ENCODE measurements around the gene CFAP298. TPM values are rescaled to one million over a fixed set of nuclear protein-coding genes. Genes with fewer than 3 reads are reported as not detected.

Gene CFAP298
- total RNA-seq, 2 experiments from 2014 or later = 39.5 to 47.9 TPM

DNA sequence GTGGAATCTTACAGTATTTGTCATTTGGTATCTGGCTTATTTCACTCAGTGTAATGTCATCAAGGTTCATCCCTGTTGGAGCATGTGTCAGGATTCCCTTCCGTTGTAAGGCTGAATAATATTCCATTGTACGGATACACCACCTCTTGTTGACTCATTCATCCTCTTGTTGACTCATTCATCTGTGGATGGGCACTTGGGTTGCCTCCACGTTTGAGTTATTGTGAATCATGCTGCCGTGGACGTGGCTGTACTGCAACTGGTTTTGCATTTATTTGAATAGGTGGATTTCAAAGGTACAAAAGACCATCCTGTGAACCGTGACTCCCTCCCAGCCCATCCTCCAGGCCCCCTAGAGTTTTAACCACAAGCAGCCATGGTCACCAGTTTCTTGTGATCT lies 15.0 kb downstream of the CFAP298 start:
- ChIA-PET POLR2A (no interaction called here), CTCF (interaction anchor here (0.8 to 2.2 kb wide), 2 partner anchors 10 to 194 kb away, joined by 3 to 13 read pairs; no protein-coding TSS in a partner anchor)
- Mint-ChIP-seq H3K9me3 (ENCODE audit: low read depth) (no peaks in the 10 kb centered on the region), H3K36me3 (ENCODE audit: low read depth) (peaks cover 21% of the 10 kb centered on the region), H3K4me1 (peaks cover 12% of the 10 kb centered on the region), H3K27me3 (no peaks in the 10 kb centered on the region), H3K4me3 (no peak overlapping the region), H3K27ac (peak overlapping the region; percentile 71)
- DNase-seq (peak; percentile 39), ATAC-seq (peak; percentile 50)
- intact Hi-C loops (cut with DNase I, micrococcal nuclease) = no loop called here

GRCh38 chr21:32595431-32595830 lies 16.7 kb downstream of the CFAP298 start:
- Mint-ChIP-seq H3K9me3 (ENCODE audit: low read depth) (no peaks in the 10 kb centered on the region), H3K27ac (no peak overlapping the region), H3K36me3 (ENCODE audit: low read depth) (peaks cover 16% of the 10 kb centered on the region), H3K4me1 (peaks cover 12% of the 10 kb centered on the region), H3K27me3 (no peaks in the 10 kb centered on the region), H3K4me3 (no peak overlapping the region)
- CTCF ChIA-PET = interaction anchor here (1.2 to 2.2 kb wide), 3 partner anchors 9 to 193 kb away, joined by 4 to 13 read pairs (median 4); no protein-coding TSS in a partner anchor
- ATAC-seq (no peak), DNase-seq (no peak)
- intact Hi-C loops (cut with DNase I, micrococcal nuclease) = no loop called here
- POLR2A ChIA-PET = no interaction called here

DNA sequence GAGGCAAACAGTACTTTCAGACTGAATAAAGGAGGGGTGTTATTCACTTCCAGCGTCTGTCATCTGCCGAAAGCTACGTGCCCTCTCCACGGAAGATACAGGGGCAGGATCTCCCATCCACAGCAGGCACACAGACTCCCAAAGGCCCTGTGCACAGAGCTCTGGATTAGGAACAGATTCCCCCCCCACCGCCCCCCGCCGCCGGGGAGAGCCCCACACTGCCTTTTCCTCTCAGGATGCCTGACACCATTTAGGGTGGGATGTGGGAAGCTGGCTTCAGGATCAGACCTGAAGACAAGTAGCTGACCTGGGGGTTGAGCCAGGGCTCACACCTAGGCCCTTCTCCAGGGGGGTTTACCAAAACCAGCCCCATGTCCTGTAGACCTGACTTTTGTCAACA lies 18.5 kb downstream of the CFAP298 start:
- peaks cover 12% of the 10 kb centered on the region for H3K4me1 Mint-ChIP-seq
- H3K36me3 Mint-ChIP-seq (ENCODE audit: low read depth) = peaks cover 7% of the 10 kb centered on the region
- no peaks in the 10 kb centered on the region for H3K27me3 Mint-ChIP-seq
- ChIA-PET POLR2A (no interaction called here), CTCF (interaction anchor here (0.8 to 0.9 kb wide), 2 partner anchors 11 to 190 kb away, joined by 3 read pairs; no protein-coding TSS in a partner anchor)
- ATAC-seq = no peak
- H3K9me3 Mint-ChIP-seq (ENCODE audit: low read depth) = no peaks in the 10 kb centered on the region
- DNase-seq = no peak
- intact Hi-C loops (cut with DNase I, micrococcal nuclease) = no loop called here
- H3K27ac Mint-ChIP-seq = no peak overlapping the region
- H3K4me3 Mint-ChIP-seq = no peak overlapping the region

- Mint-ChIP-seq H3K4me1 (peaks cover 12% of the 10 kb centered on the region), H3K9me3 (ENCODE audit: low read depth) (no peaks in the 10 kb centered on the region), H3K36me3 (ENCODE audit: low read depth) (peaks cover 7% of the 10 kb centered on the region), H3K4me3 (no peak overlapping the region), H3K27ac (no peak overlapping the region), H3K27me3 (no peaks in the 10 kb centered on the region)
- no peak for DNase-seq
- no peak for ATAC-seq
- ChIA-PET CTCF (interaction anchor here (0.8 to 0.9 kb wide), 2 partner anchors 12 to 190 kb away, joined by 3 read pairs; no protein-coding TSS in a partner anchor), POLR2A (no interaction called here)
- intact Hi-C loops (cut with DNase I, micrococcal nuclease) = no loop called here
Measured at GRCh38 chr21:32592929-32593502, 19.2 kb downstream of the CFAP298 start.

DNA sequence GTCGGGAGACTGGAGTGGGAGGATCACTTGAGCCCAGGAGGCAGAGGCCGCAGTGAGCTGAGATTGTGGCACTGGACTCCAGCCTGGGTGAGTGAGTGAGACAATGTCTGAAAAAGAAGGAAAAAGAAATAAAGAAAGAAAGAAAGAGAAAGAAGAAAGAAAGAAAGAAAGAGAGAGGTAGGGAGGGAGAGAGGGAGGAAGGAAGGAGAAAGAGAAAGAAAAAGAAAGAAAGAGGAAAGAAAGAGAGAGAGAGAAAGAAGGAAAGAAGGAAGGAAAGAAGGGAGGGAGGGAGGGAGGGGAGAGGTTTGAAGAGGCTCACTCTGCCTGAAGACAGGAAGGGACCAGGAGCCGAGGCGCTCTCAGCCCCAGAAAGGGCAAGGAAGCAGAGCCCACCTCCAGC lies 22.0 kb downstream of the CFAP298 start:
- ChIA-PET CTCF (interaction anchor here (1.2 kb wide), 2 partner anchors 11 to 186 kb away, joined by 5 read pairs; no protein-coding TSS in a partner anchor), POLR2A (no interaction called here)
- no peak overlapping the region for H3K27ac Mint-ChIP-seq
- no peak overlapping the region for H3K4me3 Mint-ChIP-seq
- no peaks in the 10 kb centered on the region for H3K9me3 Mint-ChIP-seq (ENCODE audit: low read depth)
- no peaks in the 10 kb centered on the region for H3K36me3 Mint-ChIP-seq (ENCODE audit: low read depth)
- intact Hi-C loops (cut with DNase I, micrococcal nuclease) = no loop called here
- H3K4me1 Mint-ChIP-seq = no peaks in the 10 kb centered on the region
- H3K27me3 Mint-ChIP-seq = no peaks in the 10 kb centered on the region
- DNase-seq (no peak), ATAC-seq (no peak)

DNA sequence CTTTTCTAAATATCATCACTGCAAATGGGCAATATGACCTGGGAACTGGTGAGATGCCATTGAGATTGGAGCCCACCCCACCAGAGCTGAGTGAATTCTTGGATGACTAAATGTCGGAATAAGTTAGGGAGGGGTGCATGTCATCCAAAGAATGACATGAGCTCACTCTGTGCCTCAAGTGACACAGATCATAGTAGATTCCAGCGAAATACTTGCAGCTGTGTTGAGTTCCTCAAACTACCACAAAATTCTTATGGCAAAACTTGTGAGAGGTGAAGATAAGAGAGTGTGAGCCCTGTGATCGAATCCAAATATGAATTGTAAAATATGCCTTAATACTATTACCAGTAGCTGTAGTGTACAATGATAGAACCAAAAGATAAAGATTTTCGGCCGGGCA lies 24.5 kb downstream of the CFAP298 start:
- Mint-ChIP-seq H3K9me3 (ENCODE audit: low read depth) (no peaks in the 10 kb centered on the region), H3K4me3 (no peak overlapping the region), H3K27ac (no peak overlapping the region), H3K36me3 (ENCODE audit: low read depth) (no peaks in the 10 kb centered on the region), H3K27me3 (no peaks in the 10 kb centered on the region), H3K4me1 (no peaks in the 10 kb centered on the region)
- DNase-seq = no peak
- intact Hi-C loops (cut with DNase I, micrococcal nuclease) = loop anchor here in 1 of 2 experiments (10.0 kb wide), 1 partner anchor 713 kb away; the partner anchor contains the start of gene HUNK
- POLR2A ChIA-PET = no interaction called here
- no peak for ATAC-seq
- CTCF ChIA-PET = interaction anchor here (0.6 to 2.6 kb wide), 3 partner anchors 10 to 68 kb away, joined by 3 to 20 read pairs (median 6); no protein-coding TSS in a partner anchor

GRCh38 chr21:32587120-32587519 lies 25.1 kb downstream of the CFAP298 start:
- no peak for ATAC-seq
- Mint-ChIP-seq H3K4me1 (no peaks in the 10 kb centered on the region), H3K27ac (no peak overlapping the region), H3K27me3 (no peaks in the 10 kb centered on the region), H3K9me3 (ENCODE audit: low read depth) (no peaks in the 10 kb centered on the region), H3K36me3 (ENCODE audit: low read depth) (no peaks in the 10 kb centered on the region), H3K4me3 (no peak overlapping the region)
- intact Hi-C loops (cut with DNase I, micrococcal nuclease) = loop anchor here in 1 of 2 experiments (10.0 kb wide), 1 partner anchor 712 kb away; the partner anchor contains the start of gene HUNK
- ChIA-PET CTCF (interaction anchor here (0.6 to 2.6 kb wide), 3 partner anchors 9 to 68 kb away, joined by 3 to 20 read pairs (median 6); no protein-coding TSS in a partner anchor), POLR2A (no interaction called here)
- no peak for DNase-seq

DNA sequence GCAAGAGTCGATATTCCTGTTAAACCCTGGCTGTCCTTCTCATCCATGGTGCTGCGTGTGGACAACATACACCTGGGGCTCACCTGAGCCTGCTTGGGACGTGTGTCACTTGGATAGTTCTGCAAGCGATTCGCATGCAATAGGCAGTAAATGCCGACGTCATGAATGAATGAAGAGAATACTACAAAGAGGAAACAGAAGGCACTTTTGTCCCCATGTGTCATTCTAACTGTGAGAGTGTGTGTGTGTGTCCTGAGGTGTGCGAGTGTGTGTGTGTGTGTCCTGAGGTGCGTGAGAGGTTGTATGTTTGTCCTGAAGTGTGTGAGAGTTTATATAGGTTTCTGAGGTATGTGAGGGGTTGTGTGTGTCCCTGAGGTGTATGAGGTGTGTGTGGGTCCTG lies 26.2 kb downstream of the CFAP298 start:
- ATAC-seq (no peak), DNase-seq (no peak)
- Mint-ChIP-seq H3K4me1 (no peaks in the 10 kb centered on the region), H3K4me3 (no peak overlapping the region), H3K27ac (no peak overlapping the region), H3K36me3 (ENCODE audit: low read depth) (no peaks in the 10 kb centered on the region), H3K27me3 (no peaks in the 10 kb centered on the region), H3K9me3 (ENCODE audit: low read depth) (no peaks in the 10 kb centered on the region)
- CTCF ChIA-PET = no interaction called here
- intact Hi-C loops (cut with DNase I, micrococcal nuclease) = loop anchor here in 1 of 2 experiments (10.0 kb wide), 1 partner anchor 711 kb away; the partner anchor contains the start of gene HUNK
- POLR2A ChIA-PET = no interaction called here

GRCh38 chr21:32585042-32585710 lies 27.0 kb downstream of the CFAP298 start, which contains the start of gene TCP10L:
Gene TCP10L, minus strand, starts transcription at chr21:32585523. Its CDS starts 1,219 bp downstream, at chr21:32584304.
- ChIA-PET POLR2A (no interaction called here), CTCF (no interaction called here)
- Mint-ChIP-seq H3K4me1 (no peaks in the 10 kb centered on the region), H3K27me3 (no peaks in the 10 kb centered on the region), H3K27ac (no peak within 1 kb of the TSS), H3K36me3 (ENCODE audit: low read depth) (no peaks in the 10 kb centered on the region), H3K4me3 (no peak within 1 kb of the TSS), H3K9me3 (ENCODE audit: low read depth) (no peaks in the 10 kb centered on the region)
- DNase-seq (no peak), ATAC-seq (no peak)
- intact Hi-C loops (cut with DNase I, micrococcal nuclease) = loop anchor here in 1 of 2 experiments (10.0 kb wide), 1 partner anchor 710 kb away; the partner anchor contains the start of gene HUNK

- CTCF ChIA-PET = no interaction called here
- no peak for ATAC-seq
- DNase-seq = no peak
- no peaks in the 10 kb centered on the region for H3K9me3 Mint-ChIP-seq (ENCODE audit: low read depth)
- no peaks in the 10 kb centered on the region for H3K27me3 Mint-ChIP-seq
- H3K27ac Mint-ChIP-seq = no peak overlapping the region
- intact Hi-C loops (cut with DNase I, micrococcal nuclease) = loop anchor here in 1 of 2 experiments (10.0 kb wide), 1 partner anchor 710 kb away; the partner anchor contains the start of gene HUNK
- POLR2A ChIA-PET = no interaction called here
- no peaks in the 10 kb centered on the region for H3K4me1 Mint-ChIP-seq
- H3K36me3 Mint-ChIP-seq (ENCODE audit: low read depth) = no peaks in the 10 kb centered on the region
- no peak overlapping the region for H3K4me3 Mint-ChIP-seq
Measured at GRCh38 chr21:32584472-32584871, 27.7 kb downstream of the CFAP298 start.

DNA sequence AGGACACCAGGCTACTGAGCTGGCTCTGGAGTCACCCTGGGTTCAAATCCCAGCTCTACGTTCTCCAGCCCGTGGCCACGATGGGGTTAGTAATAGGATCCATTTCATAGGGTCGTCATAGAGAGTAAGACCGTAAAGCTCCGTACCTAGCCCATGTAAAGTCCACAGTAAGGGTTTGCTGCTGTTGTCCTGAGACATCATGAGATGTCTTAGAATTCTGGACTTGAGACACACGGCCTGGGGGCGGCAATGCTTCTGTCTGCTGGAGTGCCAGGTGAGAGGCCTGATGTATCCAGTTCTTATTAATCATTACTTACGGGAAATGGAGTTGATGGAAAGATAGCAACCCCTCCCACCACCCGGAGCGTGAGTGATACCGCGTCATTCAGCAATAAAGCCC lies 30.4 kb downstream of the CFAP298 start:
- ATAC-seq (no peak), DNase-seq (no peak)
- Mint-ChIP-seq H3K27me3 (no peaks in the 10 kb centered on the region), H3K36me3 (ENCODE audit: low read depth) (no peaks in the 10 kb centered on the region), H3K9me3 (ENCODE audit: low read depth) (no peaks in the 10 kb centered on the region), H3K4me1 (no peaks in the 10 kb centered on the region), H3K27ac (no peak overlapping the region), H3K4me3 (no peak overlapping the region)
- intact Hi-C loops (cut with DNase I, micrococcal nuclease) = loop anchor here in 1 of 2 experiments (10.0 kb wide), 1 partner anchor 707 kb away; the partner anchor contains the start of gene HUNK
- CTCF ChIA-PET = interaction anchor here (0.8 to 1.6 kb wide), 3 partner anchors 10 to 13 kb away, joined by 3 to 4 read pairs (median 3); no protein-coding TSS in a partner anchor
- POLR2A ChIA-PET = interaction anchor here (0.6 kb wide), 1 partner anchor 209 kb away, joined by 3 read pairs; no protein-coding TSS in a partner anchor
